Uterus (tissue), 4 donors: Measurements from ENCODE around the gene CHST12. TPM values are rescaled to one million over a fixed set of nuclear protein-coding genes. Genes with fewer than 3 reads are reported as not detected.
A peak's percentile ranks its signal among the peaks of the same experiment; 100 is the strongest.

ENCODE experiments used
- DNase-seq, 2 donors: peaks; one replicate each; pipeline ENCODE4 v3.0.0-alpha.2; 2019 to 2020
- H3K27ac ChIP-seq, 2 donors: fragments of 200-600 bp; sonication (generic); 1 replicate in 1 of 2; 2 replicates in 1 of 2; pipeline ENCODE4 v1.5.1; 2016 to 2018
- H3K27me3 ChIP-seq, 2 donors: fragments of 200-600 bp; sonication (generic); one replicate each; pipeline ENCODE4 v1.5.1; 2018 to 2019; ENCODE audit warnings: control low read depth in 1 of 2
- H3K36me3 ChIP-seq, 2 donors: fragments of 200-600 bp; sonication (generic); one replicate each; pipeline ENCODE4 v1.5.1; 2019; ENCODE audit warnings: control low read depth in 1 of 2
- H3K4me1 ChIP-seq, 2 donors: fragments of 200-600 bp; sonication (generic); one replicate each; pipeline ENCODE4 v1.5.1; 2018 to 2019; ENCODE audit warnings: control low read depth in 1 of 2
- H3K4me3 ChIP-seq, 2 donors: fragments of 200-600 bp; sonication (generic); 1 replicate in 1 of 2; 2 replicates in 1 of 2; pipeline ENCODE4 v1.5.1; 2018 to 2019; ENCODE audit warnings: mild to moderate bottlenecking in 1 of 2
- H3K9me3 ChIP-seq, 2 donors: fragments of 200-600 bp; sonication (generic); one replicate each; pipeline ENCODE4 v1.5.1; 2019; ENCODE audit warnings: control low read depth in 1 of 2
- CTCF ChIP-seq, 4 experiments: fragments of 200-600 bp in 2 of 4; fragments of 450-650 bp in 2 of 4; sonication (generic) in 2 of 4; IDR thresholded peaks; one replicate each; pipeline ENCODE4 v1.5.1; 2016 to 2019; ENCODE audit warnings: antibody characterized with exemption in 4 of 4, mild to moderate bottlenecking in 2 of 4, moderate library complexity in 1 of 4
- POLR2A ChIP-seq, 2 donors: fragments of 450-650 bp; IDR thresholded peaks; one replicate each; pipeline ENCODE4 v1.6.1; 2016; ENCODE audit warnings: antibody characterized with exemption in 2 of 2, mild to moderate bottlenecking in 1 of 2, moderate library complexity in 1 of 2
- intact Hi-C: fragments of 100-400 bp; cut with DNase I; formaldehyde crosslinking; loops from one replicate; pipeline ENCODE4 v1.15.1; 2023; ENCODE audit warnings: low total_unique reads
- total RNA-seq, 4 donors: library from RNA; depleted of rRNA in 3 of 4; stranded (reverse); fragments of >200 nt in 3 of 4; gene quantifications; one replicate each; pipeline versions ENCODE4 v1.1.0 to v1.2.4, GENCODE V29; 2014 to 2023
- donor health status: DM: yes; HTN: yes; CAD: no.

CHST12 gene
- total RNA-seq, 4 donors from 2014 or later, result 5.6 to 30.5 (median 8.3) TPM

- DNase-seq, result peak; percentile 83 to 89
- no peaks in the 10 kb centered on the region for H3K9me3 ChIP-seq
- H3K27me3 ChIP-seq, result no peaks in the 10 kb centered on the region
- H3K27ac ChIP-seq, result peak overlapping the region; percentile 80 to 84
- H3K4me1 ChIP-seq, result no peaks in the 10 kb centered on the region
- intact Hi-C loops, result no loop called here
- H3K4me3 ChIP-seq, result no peak overlapping the region
- TF ChIP-seq POLR2A (IDR thresholded peaks at IDR 0.05), result no peak
- no peak for TF ChIP-seq CTCF (IDR thresholded peaks at IDR 0.05)
- H3K36me3 ChIP-seq, result no peaks in the 10 kb centered on the region
These were observed 3.4 kb upstream of the CHST12 start for GRCh38 chr7:2399848-2400587.

- intact Hi-C loops, result no loop called here
- Histone ChIP-seq H3K36me3 (no peaks in the 10 kb centered on the region), H3K4me3 (peak overlapping the region; percentile 11 to 45), H3K27ac (peak overlapping the region; percentile 71 to 84), H3K27me3 (no peaks in the 10 kb centered on the region), H3K4me1 (peaks cover 0 to 7% of the 10 kb centered on the region in 2 donors), H3K9me3 (no peaks in the 10 kb centered on the region)
- TF ChIP-seq CTCF (IDR thresholded peaks at IDR 0.05) (no peak), POLR2A (IDR thresholded peaks at IDR 0.05) (no peak)
- no peak for DNase-seq
These were observed 761 bp upstream of the CHST12 start for GRCh38 chr7:2402687-2403013.

- H3K4me1 ChIP-seq, result peaks cover 0 to 7% of the 10 kb centered on the region in 2 donors
- peak overlapping the region; percentile 73 to 93 for H3K4me3 ChIP-seq
- peak overlapping the region; percentile 75 to 82 for H3K27ac ChIP-seq
- H3K27me3 ChIP-seq, result no peaks in the 10 kb centered on the region
- H3K9me3 ChIP-seq, result no peaks in the 10 kb centered on the region
- peak in 1 of 2 donors; percentile 41 for DNase-seq
- intact Hi-C loops, result no loop called here
- no peak for TF ChIP-seq POLR2A (IDR thresholded peaks at IDR 0.05)
- TF ChIP-seq CTCF (IDR thresholded peaks at IDR 0.05), result no peak
- H3K36me3 ChIP-seq, result no peaks in the 10 kb centered on the region
These were observed 572 bp downstream of the CHST12 start for GRCh38 chr7:2403718-2404648.

- Histone ChIP-seq H3K36me3 (no peaks in the 10 kb centered on the region), H3K9me3 (no peaks in the 10 kb centered on the region), H3K4me1 (peaks cover 0 to 7% of the 10 kb centered on the region in 2 donors), H3K27ac (peak overlapping the region; percentile 75 to 82), H3K4me3 (peak overlapping the region; percentile 73 to 93), H3K27me3 (no peaks in the 10 kb centered on the region)
- intact Hi-C loops, result no loop called here
- TF ChIP-seq POLR2A (IDR thresholded peaks at IDR 0.05) (no peak), CTCF (IDR thresholded peaks at IDR 0.05) (no peak)
- DNase-seq, result no peak
These were observed 1.3 kb downstream of the CHST12 start for GRCh38 chr7:2404714-2405119.

GRCh38 chr7:2405201-2405600, 1.8 kb downstream of the CHST12 start:
- H3K4me3 ChIP-seq, result no peak overlapping the region
- intact Hi-C loops, result no loop called here
- no peaks in the 10 kb centered on the region for H3K27me3 ChIP-seq
- TF ChIP-seq POLR2A (IDR thresholded peaks at IDR 0.05) (no peak), CTCF (IDR thresholded peaks at IDR 0.05) (no peak)
- peaks cover 0 to 7% of the 10 kb centered on the region in 2 donors for H3K4me1 ChIP-seq
- no peaks in the 10 kb centered on the region for H3K36me3 ChIP-seq
- no peak overlapping the region for H3K27ac ChIP-seq
- no peak for DNase-seq
- H3K9me3 ChIP-seq, result no peaks in the 10 kb centered on the region
